SK-N-SH (cell line): Measurements from ENCODE around the gene MINDY2. TPM values are rescaled to one million over a fixed set of nuclear protein-coding genes. Genes with fewer than 3 reads are reported as not detected.
"Not testable (repeated sequence)": the region's sequence is repeated elsewhere in the genome, so short reads cannot be mapped to it uniquely, and the experiment has no call there.

ENCODE experiments used
- CTCF ChIA-PET: fragments of 300-600, 350-600 bp; formaldehyde crosslinking; extraction: SDS; loops from one replicate; lab custom pipeline; 2021; lab: Yijun Ruan, JAX
- POLR2A ChIA-PET: fragments of 350-600 bp; sonication (Branson Sonifier 250); formaldehyde crosslinking; extraction: SDS; loops from one replicate; lab custom pipeline; 2020; ENCODE audit warnings: antibody characterized with exemption, inconsistent platforms; lab: Yijun Ruan, JAX
- DNase-seq: peaks from one replicate; pipeline ENCODE4 v3.0.0; 2012
- H2AFZ ChIP-seq: fragments of 200-600 bp; sonication (generic); 2 replicates; pipeline ENCODE4 v1.8.1; 2016; ENCODE audit warnings: antibody characterized with exemption, mild to moderate bottlenecking, low read depth
- H3F3A ChIP-seq: fragments of 200-600 bp; sonication (generic); replicated peaks from 2 replicates; pipeline ENCODE3; 2016; ENCODE audit warnings: antibody characterized with exemption, mild to moderate bottlenecking; ENCODE audit not compliant: insufficient read depth
- H3K27ac ChIP-seq, 2 experiments: fragments of 200-500 bp in 1 of 2; fragments of 200-600 bp in 1 of 2; sonication (Bioruptor generic) in 1 of 2; sonication (generic), shearing (Covaris generic) in 1 of 2; 2 replicates each; pipeline versions ENCODE4 v1.5.1 to v1.6.1; 2014 to 2016; ENCODE audit warnings: low read depth in 2 of 2, inconsistent platforms in 1 of 2, low read length in 1 of 2, mild to moderate bottlenecking in 1 of 2, mixed read lengths in 1 of 2
- H3K27me3 ChIP-seq: fragments of 200-600 bp; sonication (generic), shearing (Covaris generic); 2 replicates; pipeline ENCODE4 v1.6.1; 2016; ENCODE audit warnings: mixed run types; ENCODE audit not compliant: insufficient read depth
- H3K36me3 ChIP-seq, 2 experiments: fragments of 200-500 bp in 1 of 2; fragments of 200-600 bp in 1 of 2; sonication (Bioruptor generic) in 1 of 2; sonication (generic) in 1 of 2; replicated peaks in 1 of 2; 2 replicates each; pipeline versions ENCODE3 to v1.5.1; 2014 to 2016; ENCODE audit warnings: low read length in 1 of 2, mild to moderate bottlenecking in 1 of 2; ENCODE audit not compliant: insufficient read depth in 2 of 2, control insufficient read depth in 1 of 2
- H3K4me1 ChIP-seq, 2 experiments: fragments of 200-500 bp in 1 of 2; fragments of 200-600 bp in 1 of 2; sonication (Bioruptor generic) in 1 of 2; sonication (generic), shearing (Covaris generic) in 1 of 2; 2 replicates each; pipeline versions ENCODE4 v1.5.1 to v1.6.1; 2014 to 2016; ENCODE audit warnings: low read depth in 1 of 2, low read length in 1 of 2, mixed run types in 1 of 2; ENCODE audit not compliant: insufficient read depth in 2 of 2, control insufficient read depth in 1 of 2
- H3K4me2 ChIP-seq: fragments of 200-600 bp; sonication (generic), shearing (Covaris generic); 2 replicates; pipeline ENCODE4 v1.6.1; 2017; ENCODE audit warnings: mixed run types
- H3K4me3 ChIP-seq, 2 experiments: fragments of 200-500 bp in 1 of 2; fragments of 200-600 bp in 1 of 2; sonication (Bioruptor generic) in 1 of 2; sonication (generic), shearing (Covaris generic) in 1 of 2; 2 replicates each; pipeline versions ENCODE4 v1.5.1 to v1.8.1; 2014 to 2016; ENCODE audit warnings: low read depth in 2 of 2, inconsistent platforms in 1 of 2, low read length in 1 of 2, mild to moderate bottlenecking in 1 of 2, mixed read lengths in 1 of 2, moderate library complexity in 1 of 2
- H3K79me2 ChIP-seq: fragments of 200-600 bp; sonication (generic); 2 replicates; pipeline ENCODE4 v1.8.1; 2017; ENCODE audit warnings: mild to moderate bottlenecking; ENCODE audit not compliant: insufficient read depth
- H3K9ac ChIP-seq: fragments of 200-600 bp; sonication (generic); 2 replicates; pipeline ENCODE4 v1.6.1; 2017; ENCODE audit warnings: mixed run types
- H3K9me2 ChIP-seq: fragments of 200-600 bp; sonication (generic); 2 replicates; pipeline ENCODE4 v1.6.1; 2017; ENCODE audit warnings: mixed run types
- H3K9me3 ChIP-seq: fragments of 200-600 bp; sonication (generic); 2 replicates; pipeline ENCODE4 v1.6.1; 2017; ENCODE audit warnings: mixed run types, mild to moderate bottlenecking, moderate library complexity
- H4K20me1 ChIP-seq: fragments of 200-600 bp; sonication (generic); 2 replicates; pipeline ENCODE4 v1.6.1; 2017; ENCODE audit warnings: mild to moderate bottlenecking, mixed run types; ENCODE audit not compliant: insufficient read depth
- CTCF ChIP-seq: fragments of 200-600 bp; sonication (generic); IDR thresholded peaks from 2 replicates; pipeline ENCODE4 v1.6.1; 2017; ENCODE audit warnings: antibody characterized with exemption, mild to moderate bottlenecking, moderate library complexity
- EZH2phosphoT487 ChIP-seq: fragments of 200-600 bp; sonication (generic); IDR thresholded peaks from 2 replicates; pipeline ENCODE4 v1.6.1; 2017; ENCODE audit warnings: low read depth, mixed run types, mild to moderate bottlenecking, antibody characterized with exemption, moderate library complexity, borderline replicate concordance
- FOXJ3 ChIP-seq: sonication (generic); formaldehyde crosslinking; IDR thresholded peaks from 2 replicates; pipeline ENCODE4 v1.5.1; 2020; ENCODE audit warnings: mild to moderate bottlenecking, missing genetic modification reagents
- FOXM1 ChIP-seq: IDR thresholded peaks from 2 replicates; pipeline ENCODE4 v1.4.0; 2012; ENCODE audit warnings: low read depth, mild to moderate bottlenecking
- GATA2 ChIP-seq: sonication (generic); formaldehyde crosslinking; IDR thresholded peaks from 2 replicates; pipeline ENCODE4 v1.5.0; 2020; ENCODE audit warnings: mild to moderate bottlenecking, missing genetic modification reagents
- MXI1 ChIP-seq: IDR thresholded peaks from 2 replicates; pipeline ENCODE4 v1.6.1; 2012; ENCODE audit warnings: mild to moderate bottlenecking, low read depth, low read length, improper control_type of control experiment
- NRF1 ChIP-seq: IDR thresholded peaks from 2 replicates; pipeline ENCODE4 v1.6.1; 2012; ENCODE audit warnings: low read depth, mild to moderate bottlenecking, low read length
- REST ChIP-seq: IDR thresholded peaks from 2 replicates; pipeline ENCODE4 v1.6.1; 2012; ENCODE audit warnings: mild to moderate bottlenecking, low read depth, low read length, moderate library complexity
- RFX5 ChIP-seq: IDR thresholded peaks from 2 replicates; pipeline ENCODE4 v1.6.1; 2012; ENCODE audit warnings: mild to moderate bottlenecking, improper control_type of control experiment, low read length
- SIN3A ChIP-seq: IDR thresholded peaks from 2 replicates; pipeline ENCODE4 v1.6.1; 2012; ENCODE audit warnings: low read depth, mild to moderate bottlenecking, low read length, moderate library complexity, borderline replicate concordance
- TAF1 ChIP-seq: IDR thresholded peaks from 2 replicates; pipeline ENCODE4 v1.6.1; 2012; ENCODE audit warnings: low read depth, mild to moderate bottlenecking, low read length, moderate library complexity, borderline replicate concordance
- USF1 ChIP-seq: IDR thresholded peaks from 2 replicates; pipeline ENCODE4 v1.4.0; 2012; ENCODE audit warnings: low read depth, borderline replicate concordance
- YY1 ChIP-seq: IDR thresholded peaks from 2 replicates; pipeline ENCODE4 v1.4.0; 2012; ENCODE audit warnings: low read depth, mild to moderate bottlenecking
- WGBS: methylation state at CpG from one replicate; pipeline ENCODE4 v1.1.6; 2017; ENCODE audit warnings: low lambda C conversion rate; 5-methylcytosine and 5-hydroxymethylcytosine counted together
- polyA plus RNA-seq, 3 experiments: library from polyadenylated mRNA; depleted of rRNA; stranded (reverse); fragments of >200 nt; gene quantifications; 2 replicates each; pipeline ENCODE4 v1.2.3, GENCODE V29; 2012
- TF ChIP-seq, protein P1 (sequence below): IDR thresholded peaks from 2 replicates; pipeline ENCODE4 v1.4.0; 2012; ENCODE audit warnings: low read depth

Gene MINDY2
- polyA plus RNA-seq, 1 of the 3 experiments (the other 2 are of a cell fraction), result 1.0 TPM

DNA sequence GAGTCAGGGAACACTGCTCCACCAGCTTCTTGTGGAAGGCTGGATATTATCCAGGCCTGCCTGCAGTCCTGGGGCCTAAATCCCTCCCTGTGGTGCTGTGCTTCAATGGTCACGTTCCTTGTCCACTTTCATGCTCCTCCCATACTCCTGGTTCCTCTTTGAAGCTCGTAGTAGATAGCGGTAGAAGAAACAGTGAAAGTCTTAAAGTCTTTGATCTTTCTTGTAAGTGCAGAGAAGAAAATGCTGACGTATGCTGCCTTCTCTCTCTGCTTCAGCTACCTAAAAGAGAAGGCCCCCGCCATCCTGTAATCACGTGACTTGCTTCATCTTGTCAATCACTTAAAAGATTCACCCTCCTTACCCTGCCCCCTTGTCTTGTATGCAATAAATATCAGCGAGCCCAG, 2.5 kb upstream of the MINDY2 start:
- Histone ChIP-seq H3K79me2 (peaks cover 20% of the 10 kb centered on the region), H3F3A (peaks cover 10% of the 10 kb centered on the region)
- H3K9ac ChIP-seq, H3K36me3 ChIP-seq, H3K4me1 ChIP-seq, H3K9me2 ChIP-seq, H3K4me2 ChIP-seq, H3K9me3 ChIP-seq, H3K27ac ChIP-seq, H2AFZ ChIP-seq, POLR2A ChIA-PET, CTCF ChIA-PET, H3K27me3 ChIP-seq, DNase-seq, H3K4me3 ChIP-seq, H4K20me1 ChIP-seq: not testable (repeated sequence)
- 93% methylated on average over 7 of the region's 7 CpGs for WGBS

DNA sequence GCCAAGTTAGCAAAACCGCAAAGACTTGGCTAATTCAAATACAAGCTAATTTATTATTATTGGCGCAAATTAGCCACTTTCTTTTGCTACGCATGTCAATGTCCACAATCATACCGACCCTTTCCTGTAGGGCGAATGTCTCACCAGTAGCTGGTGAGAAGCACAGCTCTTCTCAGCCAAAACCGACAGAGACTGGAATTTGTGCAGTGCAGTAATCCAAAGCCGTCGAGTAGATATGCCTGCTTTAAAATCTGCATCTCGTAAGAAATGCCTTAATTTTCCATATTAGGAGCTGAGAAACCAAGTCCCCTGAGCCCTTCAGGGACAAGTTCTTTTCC, 614 bp upstream of the MINDY2 start:
- H3K9ac ChIP-seq, result peak overlapping the region; percentile 79
- no peaks in the 10 kb centered on the region for H4K20me1 ChIP-seq
- H3K27me3 ChIP-seq, result no peaks in the 10 kb centered on the region
- peak overlapping the region; percentile 96 for H2AFZ ChIP-seq
- DNase-seq, result no peak
- WGBS, result 5% methylated on average over 9 of the region's 9 CpGs
- H3K9me2 ChIP-seq, result no peaks in the 10 kb centered on the region
- POLR2A ChIA-PET, result interaction anchor here (0.9 to 2.7 kb wide), 8 partner anchors 11 to 543 kb away, joined by 3 to 54 read pairs (median 3); partner anchors contain the start of gene ADAM10
- H3K4me3 ChIP-seq, result peak overlapping the region; percentile 95
- peaks cover 36% of the 10 kb centered on the region for H3K79me2 ChIP-seq
- H3K4me1 ChIP-seq, result peaks cover 2 to 7% of the 10 kb centered on the region in 2 experiments; a peak in 3 of 4 replicates
- H3F3A ChIP-seq, result peaks cover 10% of the 10 kb centered on the region
- H3K9me3 ChIP-seq, result no peaks in the 10 kb centered on the region
- no peaks in the 10 kb centered on the region for H3K36me3 ChIP-seq
- H3K4me2 ChIP-seq, result peak overlapping the region; percentile 85
- TF ChIP-seq YY1, result no peak
- TF ChIP-seq USF1, result no peak
- no peak for TF ChIP-seq EZH2phosphoT487
- TF ChIP-seq FOXJ3 (CRISPR knock-in tag), result no peak
- TF ChIP-seq FOXM1, result no peak
- TF ChIP-seq MXI1, result no peak
- no peak for TF ChIP-seq REST
- TF ChIP-seq, protein P1, sequence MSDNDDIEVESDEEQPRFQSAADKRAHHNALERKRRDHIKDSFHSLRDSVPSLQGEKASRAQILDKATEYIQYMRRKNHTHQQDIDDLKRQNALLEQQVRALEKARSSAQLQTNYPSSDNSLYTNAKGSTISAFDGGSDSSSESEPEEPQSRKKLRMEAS, result no peak
- TF ChIP-seq RFX5, result no peak
- no peak for TF ChIP-seq TAF1
- no peak for TF ChIP-seq NRF1
- TF ChIP-seq SIN3A, result no peak
- TF ChIP-seq CTCF, result no peak; the same call in 1 of the 2 replicates
- TF ChIP-seq GATA2 (CRISPR knock-in tag), result no peak
- peak overlapping the region; percentile 91 to 97 for H3K27ac ChIP-seq
- CTCF ChIA-PET, result interaction anchor here (0.6 to 3.4 kb wide), 15 partner anchors 11 to 762 kb away, joined by 3 to 15 read pairs (median 4); partner anchors contain the start of gene ADAM10
